ENCODE data around the gene POLR3H.

POLR3H gene

GRCh38 chr22:41488596-41489385 lies 55.5 kb downstream of the POLR3H start:
- H3K36me3 ChIP-seq (ENCODE audit: insufficient read depth, low read length) = no peaks in the 10 kb centered on the region
- H3K9me3 ChIP-seq (ENCODE audit: low read length) = no peaks in the 10 kb centered on the region
- H3K27me3 ChIP-seq (ENCODE audit: insufficient read depth, low read length) = no peaks in the 10 kb centered on the region
- H3K4me1 ChIP-seq (ENCODE audit: insufficient read depth, low read length) = peaks cover 13% of the 10 kb centered on the region
- no peak overlapping the region for H2AFZ ChIP-seq (ENCODE audit: low read depth, low read length)
- no peak overlapping the region for H3K4me3 ChIP-seq (ENCODE audit: low read length)

GRCh38 chr22:41488076-41488475 lies 56.2 kb downstream of the POLR3H start:
- Histone ChIP-seq H3K9me3 (ENCODE audit: low read length) (no peaks in the 10 kb centered on the region), H3K27me3 (ENCODE audit: insufficient read depth, low read length) (no peaks in the 10 kb centered on the region), H3K4me1 (ENCODE audit: insufficient read depth, low read length) (peaks cover 13% of the 10 kb centered on the region), H3K4me3 (ENCODE audit: low read length) (no peak overlapping the region), H3K36me3 (ENCODE audit: insufficient read depth, low read length) (no peaks in the 10 kb centered on the region), H2AFZ (ENCODE audit: low read depth, low read length) (no peak overlapping the region)

GRCh38 chr22:41487037-41487935 lies 57.0 kb downstream of the POLR3H start:
- Histone ChIP-seq H3K27me3 (ENCODE audit: insufficient read depth, low read length) (no peaks in the 10 kb centered on the region), H3K4me3 (ENCODE audit: low read length) (no peak overlapping the region), H3K9me3 (ENCODE audit: low read length) (no peaks in the 10 kb centered on the region), H2AFZ (ENCODE audit: low read depth, low read length) (no peak overlapping the region), H3K4me1 (ENCODE audit: insufficient read depth, low read length) (peaks cover 13% of the 10 kb centered on the region), H3K36me3 (ENCODE audit: insufficient read depth, low read length) (no peaks in the 10 kb centered on the region)

GRCh38 chr22:41485033-41485432 lies 59.2 kb downstream of the POLR3H start:
- no peaks in the 10 kb centered on the region for H3K9me3 ChIP-seq (ENCODE audit: low read length)
- H3K4me1 ChIP-seq (ENCODE audit: insufficient read depth, low read length) = peaks cover 27% of the 10 kb centered on the region
- H3K36me3 ChIP-seq (ENCODE audit: insufficient read depth, low read length) = no peaks in the 10 kb centered on the region
- H3K4me3 ChIP-seq (ENCODE audit: low read length) = no peak overlapping the region
- no peak overlapping the region for H2AFZ ChIP-seq (ENCODE audit: low read depth, low read length)
- H3K27me3 ChIP-seq (ENCODE audit: insufficient read depth, low read length) = no peaks in the 10 kb centered on the region

- Histone ChIP-seq H2AFZ (ENCODE audit: low read depth, low read length) (no peak overlapping the region), H3K36me3 (ENCODE audit: insufficient read depth, low read length) (no peaks in the 10 kb centered on the region), H3K9me3 (ENCODE audit: low read length) (no peaks in the 10 kb centered on the region), H3K27me3 (ENCODE audit: insufficient read depth, low read length) (no peaks in the 10 kb centered on the region), H3K4me1 (ENCODE audit: insufficient read depth, low read length) (peaks cover 44% of the 10 kb centered on the region), H3K4me3 (ENCODE audit: low read length) (no peak overlapping the region)
Observed at GRCh38 chr22:41482319-41482935, 61.8 kb downstream of the POLR3H start.

- no peak overlapping the region for H2AFZ ChIP-seq (ENCODE audit: low read depth, low read length)
- no peaks in the 10 kb centered on the region for H3K9me3 ChIP-seq (ENCODE audit: low read length)
- H3K36me3 ChIP-seq (ENCODE audit: insufficient read depth, low read length) = no peaks in the 10 kb centered on the region
- H3K4me3 ChIP-seq (ENCODE audit: low read length) = no peak overlapping the region
- no peaks in the 10 kb centered on the region for H3K27me3 ChIP-seq (ENCODE audit: insufficient read depth, low read length)
- peaks cover 40% of the 10 kb centered on the region for H3K4me1 ChIP-seq (ENCODE audit: insufficient read depth, low read length)
Observed at GRCh38 chr22:41481925-41482318, 62.3 kb downstream of the POLR3H start.

GRCh38 chr22:41481131-41481830 lies 63.0 kb downstream of the POLR3H start:
- Histone ChIP-seq H2AFZ (ENCODE audit: low read depth, low read length) (no peak overlapping the region), H3K9me3 (ENCODE audit: low read length) (no peaks in the 10 kb centered on the region), H3K4me1 (ENCODE audit: insufficient read depth, low read length) (peaks cover 40% of the 10 kb centered on the region), H3K36me3 (ENCODE audit: insufficient read depth, low read length) (no peaks in the 10 kb centered on the region), H3K27me3 (ENCODE audit: insufficient read depth, low read length) (no peaks in the 10 kb centered on the region), H3K4me3 (ENCODE audit: low read length) (no peak overlapping the region)

GRCh38 chr22:41480397-41480735 lies 63.9 kb downstream of the POLR3H start:
- H2AFZ ChIP-seq (ENCODE audit: low read depth, low read length) = no peak overlapping the region
- H3K27me3 ChIP-seq (ENCODE audit: insufficient read depth, low read length) = no peaks in the 10 kb centered on the region
- H3K4me1 ChIP-seq (ENCODE audit: insufficient read depth, low read length) = peaks cover 36% of the 10 kb centered on the region
- no peak overlapping the region for H3K4me3 ChIP-seq (ENCODE audit: low read length)
- H3K9me3 ChIP-seq (ENCODE audit: low read length) = no peaks in the 10 kb centered on the region
- no peaks in the 10 kb centered on the region for H3K36me3 ChIP-seq (ENCODE audit: insufficient read depth, low read length)

GRCh38 chr22:41479671-41480396 lies 64.4 kb downstream of the POLR3H start:
- H2AFZ ChIP-seq (ENCODE audit: low read depth, low read length) = no peak overlapping the region

GRCh38 chr22:41478891-41479521 lies 65.3 kb downstream of the POLR3H start:
- Histone ChIP-seq H2AFZ (ENCODE audit: low read depth, low read length) (no peak overlapping the region), H3K4me1 (ENCODE audit: insufficient read depth, low read length) (peaks cover 36% of the 10 kb centered on the region), H3K9me3 (ENCODE audit: low read length) (no peaks in the 10 kb centered on the region), H3K27me3 (ENCODE audit: insufficient read depth, low read length) (no peaks in the 10 kb centered on the region), H3K36me3 (ENCODE audit: insufficient read depth, low read length) (no peaks in the 10 kb centered on the region), H3K4me3 (ENCODE audit: low read length) (peak overlapping the region; percentile 10)

More at GRCh38 chr22:41479671-41480396, 64.4 kb downstream of the POLR3H start:
- Histone ChIP-seq H3K27me3 (ENCODE audit: insufficient read depth, low read length) (no peaks in the 10 kb centered on the region), H3K4me1 (ENCODE audit: insufficient read depth, low read length) (peaks cover 36% of the 10 kb centered on the region), H3K4me3 (ENCODE audit: low read length) (peak overlapping the region; percentile 10), H3K9me3 (ENCODE audit: low read length) (no peaks in the 10 kb centered on the region), H3K36me3 (ENCODE audit: insufficient read depth, low read length) (no peaks in the 10 kb centered on the region)

GRCh38 chr22:41478473-41478872 lies 65.8 kb downstream of the POLR3H start:
- H3K4me3 ChIP-seq (ENCODE audit: low read length) = no peak overlapping the region
- H3K36me3 ChIP-seq (ENCODE audit: insufficient read depth, low read length) = no peaks in the 10 kb centered on the region
- no peaks in the 10 kb centered on the region for H3K27me3 ChIP-seq (ENCODE audit: insufficient read depth, low read length)
- no peaks in the 10 kb centered on the region for H3K9me3 ChIP-seq (ENCODE audit: low read length)
- H3K4me1 ChIP-seq (ENCODE audit: insufficient read depth, low read length) = peaks cover 36% of the 10 kb centered on the region
- no peak overlapping the region for H2AFZ ChIP-seq (ENCODE audit: low read depth, low read length)

All from neuron (in vitro differentiated cells).